SHP77 treated with DMSO at 0.1 percent for 48 hours (cell line): ENCODE results near the gene SOWAHD.
"Not testable (repeated sequence)": the region's sequence is repeated elsewhere in the genome, so short reads cannot be mapped to it uniquely, and the experiment has no call there.

Experiments used
- DNase-seq: peaks from one replicate; lab custom pipeline; 2025; lab: John Stamatoyannopoulos, UW

Gene SOWAHD

GRCh38 chrX:119757979-119758730 lies at the start of gene SOWAHD:
SOWAHD (plus strand) TSS chrX:119758588; CDS start chrX:119758668, 80 bp downstream.
- no peak for DNase-seq

- no peak for DNase-seq
Measured at GRCh38 chrX:119708936-119709335, 49.5 kb upstream of the SOWAHD start.

- DNase-seq: no peak
Measured at GRCh38 chrX:119709630-119710029, 48.8 kb upstream of the SOWAHD start.

- no peak for DNase-seq
Measured at GRCh38 chrX:119721487-119721886, 36.9 kb upstream of the SOWAHD start.

GRCh38 chrX:119721926-119722325 lies 36.5 kb upstream of the SOWAHD start:
- no peak for DNase-seq

GRCh38 chrX:119726900-119727555 lies 31.4 kb upstream of the SOWAHD start:
- no peak for DNase-seq

- DNase-seq: no peak
Measured at GRCh38 chrX:119728487-119728886, 29.9 kb upstream of the SOWAHD start.

- DNase-seq: no peak
Measured at GRCh38 chrX:119729408-119730201, 28.8 kb upstream of the SOWAHD start.

- DNase-seq: no peak
Measured at GRCh38 chrX:119734897-119735339, 23.5 kb upstream of the SOWAHD start.

- DNase-seq: no peak
Measured at GRCh38 chrX:119735467-119735866, 22.9 kb upstream of the SOWAHD start.

- DNase-seq: no peak
Measured at GRCh38 chrX:119736206-119736764, 22.1 kb upstream of the SOWAHD start.

- no peak for DNase-seq
Measured at GRCh38 chrX:119738742-119739141, 19.6 kb upstream of the SOWAHD start.

- DNase-seq: no peak
Measured at GRCh38 chrX:119745283-119745848, 13.0 kb upstream of the SOWAHD start.

- DNase-seq: not testable (repeated sequence)
Measured at GRCh38 chrX:119750131-119750530, 8.3 kb upstream of the SOWAHD start.

- not testable (repeated sequence) for DNase-seq
Measured at GRCh38 chrX:119750751-119751150, 7.6 kb upstream of the SOWAHD start.

- no peak for DNase-seq
Measured at GRCh38 chrX:119753001-119753400, 5.4 kb upstream of the SOWAHD start.

GRCh38 chrX:119753639-119754257 lies 4.6 kb upstream of the SOWAHD start:
- DNase-seq: peak; percentile 10

- no peak for DNase-seq
Measured at GRCh38 chrX:119755981-119756533, 2.3 kb upstream of the SOWAHD start.

GRCh38 chrX:119756926-119757635 lies 1.3 kb upstream of the SOWAHD start:
- DNase-seq: no peak

GRCh38 chrX:119757646-119757978 lies 776 bp upstream of the SOWAHD start:
- no peak for DNase-seq
